ENCODE results near the gene IZUMO1R.
"Not testable (repeated sequence)": the region's sequence is repeated elsewhere in the genome, so short reads cannot be mapped to it uniquely, and the experiment has no call there.

The IZUMO1R gene

DNA sequence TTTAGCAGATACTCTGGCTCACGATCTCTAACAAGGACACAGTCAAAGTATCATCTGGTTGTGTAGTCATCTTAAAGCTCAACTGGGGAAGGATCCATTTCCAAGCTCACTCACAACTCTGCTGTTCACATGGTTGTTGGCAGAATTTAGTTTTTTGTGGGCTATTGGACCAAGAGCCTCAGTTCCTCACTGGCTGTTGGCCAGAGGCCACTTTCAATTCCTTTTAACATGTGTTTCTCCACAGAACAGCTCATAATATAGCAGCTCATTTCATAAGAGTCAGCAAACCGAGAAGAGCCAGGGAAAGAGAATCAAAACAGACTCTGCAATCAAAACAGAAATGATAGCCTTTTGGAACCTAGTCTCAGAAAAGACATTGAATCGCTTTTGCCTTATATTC is 22.6 kb downstream of the IZUMO1R start:
- DNase-seq (ENCODE audit: low spot score), result no peak

GRCh38 chr11:94328587-94329080 is 24.3 kb downstream of the IZUMO1R start:
- DNase-seq (ENCODE audit: low spot score), result no peak

DNA sequence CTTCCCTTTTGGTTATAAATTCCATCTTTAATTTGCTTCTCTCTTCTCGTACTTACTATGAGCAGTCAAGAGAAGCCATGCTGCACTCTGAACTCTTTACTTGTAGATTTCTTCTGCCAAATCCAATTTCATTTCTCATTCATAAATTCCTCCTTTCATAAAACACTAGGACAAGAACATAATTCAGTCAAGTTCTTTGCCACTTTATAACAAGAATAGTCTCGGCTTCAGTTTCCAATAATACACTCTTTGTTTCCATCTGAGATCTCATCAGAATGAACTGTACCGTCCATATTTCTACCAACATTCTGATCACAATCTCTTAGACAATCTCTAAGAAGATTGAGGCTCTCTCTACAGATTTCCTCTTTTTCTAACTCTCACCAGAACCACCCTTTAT is 25.1 kb downstream of the IZUMO1R start:
- DNase-seq (ENCODE audit: low spot score), result no peak

DNA sequence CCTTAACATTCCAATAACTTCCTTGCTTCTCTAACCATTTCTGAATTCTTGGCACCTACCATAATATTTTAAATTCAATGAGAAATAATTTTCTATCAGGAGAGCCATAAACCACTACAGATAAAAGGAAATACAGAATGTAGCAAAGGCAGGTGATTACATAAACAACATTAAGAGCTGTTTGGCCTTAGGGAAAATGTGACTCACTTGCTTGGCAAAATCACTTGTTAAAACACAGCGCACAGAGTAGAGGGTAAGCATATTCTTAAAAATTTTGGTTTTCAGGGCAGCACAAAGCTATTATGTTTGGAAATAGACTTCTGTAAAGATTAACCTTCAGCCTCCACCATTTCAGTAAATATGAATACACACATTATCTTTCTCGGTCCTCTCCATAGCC is 26.4 kb downstream of the IZUMO1R start:
- DNase-seq (ENCODE audit: low spot score), result no peak

GRCh38 chr11:94332814-94333213 is 28.4 kb downstream of the IZUMO1R start:
- no peak for DNase-seq (ENCODE audit: low spot score)

- DNase-seq (ENCODE audit: low spot score), result no peak
These were observed 31.7 kb downstream of the IZUMO1R start for GRCh38 chr11:94336033-94336432.

- no peak for DNase-seq (ENCODE audit: low spot score)
These were observed 34.3 kb downstream of the IZUMO1R start for GRCh38 chr11:94338651-94339050.

- no peak for DNase-seq (ENCODE audit: low spot score)
These were observed 37.9 kb downstream of the IZUMO1R start for GRCh38 chr11:94342250-94342649.

GRCh38 chr11:94343495-94343894 is 39.1 kb downstream of the IZUMO1R start:
- no peak for DNase-seq (ENCODE audit: low spot score)

DNA sequence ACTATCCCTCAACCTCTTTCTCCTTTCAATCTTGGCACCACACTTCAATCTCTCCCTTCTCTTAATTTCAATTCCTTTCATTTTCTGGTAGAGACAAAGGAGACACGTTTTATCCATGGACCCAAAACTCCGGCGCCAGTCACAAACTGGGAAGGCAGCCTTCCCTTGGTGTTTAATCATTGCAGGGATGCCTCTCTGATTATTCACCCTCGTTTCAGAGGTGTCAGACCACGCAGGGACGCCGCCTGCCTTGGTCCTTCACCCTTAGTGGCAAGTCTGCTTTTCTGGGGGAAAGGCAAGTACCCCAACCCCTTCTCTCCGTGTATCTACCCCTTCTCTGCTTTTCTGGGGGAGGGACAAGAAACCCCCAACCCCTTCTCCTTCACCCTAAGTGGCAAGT is 41.9 kb downstream of the IZUMO1R start:
- not testable (repeated sequence) for DNase-seq (ENCODE audit: low spot score)

DNA sequence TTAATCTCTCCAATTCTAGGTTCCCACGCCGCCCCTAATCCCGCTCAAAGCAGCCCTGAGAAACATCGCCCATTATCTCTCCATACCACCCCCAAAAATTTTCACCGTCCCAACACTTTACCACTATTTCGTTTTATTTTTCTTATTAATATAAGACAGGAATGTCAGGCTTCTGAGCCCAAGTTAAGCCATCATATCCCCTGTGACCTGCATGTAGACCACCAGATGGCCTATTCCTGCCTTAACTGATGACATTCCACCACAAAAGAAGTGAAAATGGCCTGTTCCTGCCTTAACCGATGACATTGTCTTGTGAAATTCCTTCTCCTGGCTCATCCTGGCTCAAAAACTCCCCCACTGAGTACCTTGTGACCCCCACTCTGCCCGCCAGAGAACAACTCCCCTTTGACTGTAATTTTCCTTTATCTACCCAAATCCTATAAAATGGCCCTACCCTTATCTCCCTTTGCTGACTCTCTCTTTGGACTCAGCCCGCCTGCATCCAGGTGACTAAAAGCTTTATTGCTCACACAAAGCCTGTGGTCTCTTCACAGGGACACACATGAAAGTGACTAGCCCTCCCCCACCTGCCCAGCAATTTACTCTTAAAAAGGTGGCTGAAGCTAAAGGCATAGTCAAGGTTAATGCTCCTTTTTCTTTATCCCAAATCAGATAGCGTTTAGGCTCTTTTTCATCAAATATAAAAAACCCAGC is 46.6 kb downstream of the IZUMO1R start:
- DNase-seq (ENCODE audit: low spot score), result not testable (repeated sequence)

Data from AG20443 (cell line).